Epithelial cell of prostate (primary cell): ENCODE measurements around the gene SCYGR4.
A peak's percentile ranks its signal among the peaks of the same experiment; 100 is the strongest.

Experiments
- DNase-seq: peaks from one replicate; pipeline ENCODE4 v3.0.0-alpha.2; 2011; ENCODE audit warnings: low read depth, low spot score
- H3K27ac ChIP-seq: fragments of 450-650 bp; 2 replicates; pipeline ENCODE4 v1.5.1; 2017; ENCODE audit warnings: mild to moderate bottlenecking

The SCYGR4 gene

GRCh38 chr2:227612546-227613271 lies 4.6 kb upstream of the SCYGR4 start:
- no peak overlapping the region for H3K27ac ChIP-seq
- no peak for DNase-seq

- no peak overlapping the region for H3K27ac ChIP-seq
- DNase-seq = no peak
Measured at GRCh38 chr2:227613272-227613660, 4.0 kb upstream of the SCYGR4 start.

- H3K27ac ChIP-seq = no peak overlapping the region
- no peak for DNase-seq
Measured at GRCh38 chr2:227614246-227614645, 3.1 kb upstream of the SCYGR4 start.

GRCh38 chr2:227614740-227615139 lies 2.6 kb upstream of the SCYGR4 start, which contains the start of gene SCYGR3:
Gene SCYGR3, minus strand, starts transcription at chr2:227614840. Its CDS starts 0 bp downstream, at chr2:227614840.
- no peak for DNase-seq
- H3K27ac ChIP-seq = no peak within 1 kb of the TSS

- no peak overlapping the region for H3K27ac ChIP-seq
- no peak for DNase-seq
Measured at GRCh38 chr2:227615181-227615580, 2.1 kb upstream of the SCYGR4 start.

- no peak overlapping the region for H3K27ac ChIP-seq
- no peak for DNase-seq
Measured at GRCh38 chr2:227615906-227616305, 1.4 kb upstream of the SCYGR4 start.

- DNase-seq = no peak
- no peak overlapping the region for H3K27ac ChIP-seq
Measured at GRCh38 chr2:227616631-227617030, 667 bp upstream of the SCYGR4 start.

GRCh38 chr2:227623226-227623625 lies 5.9 kb downstream of the SCYGR4 start:
- DNase-seq = peak; percentile 6
- peak overlapping the region; percentile 47 for H3K27ac ChIP-seq

GRCh38 chr2:227625420-227625819 lies 8.1 kb downstream of the SCYGR4 start:
- DNase-seq = no peak
- no peak overlapping the region for H3K27ac ChIP-seq

GRCh38 chr2:227626580-227627151 lies 9.4 kb downstream of the SCYGR4 start:
- no peak overlapping the region for H3K27ac ChIP-seq
- no peak for DNase-seq

- H3K27ac ChIP-seq = no peak overlapping the region
- DNase-seq = no peak
Measured at GRCh38 chr2:227627769-227628168, 10.5 kb downstream of the SCYGR4 start.

GRCh38 chr2:227629435-227629834 lies 12.1 kb downstream of the SCYGR4 start:
- DNase-seq = no peak
- no peak overlapping the region for H3K27ac ChIP-seq

- no peak overlapping the region for H3K27ac ChIP-seq
- no peak for DNase-seq
Measured at GRCh38 chr2:227630322-227630721, 13.0 kb downstream of the SCYGR4 start.

GRCh38 chr2:227632827-227633226 lies 15.5 kb downstream of the SCYGR4 start:
- no peak overlapping the region for H3K27ac ChIP-seq
- no peak for DNase-seq

- H3K27ac ChIP-seq = no peak overlapping the region
- DNase-seq = no peak
Measured at GRCh38 chr2:227634201-227634600, 16.9 kb downstream of the SCYGR4 start.

GRCh38 chr2:227642656-227643055 lies 25.4 kb downstream of the SCYGR4 start:
- DNase-seq = no peak
- H3K27ac ChIP-seq = no peak overlapping the region

- DNase-seq = no peak
- H3K27ac ChIP-seq = no peak overlapping the region
Measured at GRCh38 chr2:227643990-227644551, 26.8 kb downstream of the SCYGR4 start.

- DNase-seq = no peak
Measured at GRCh38 chr2:227653419-227653818, 36.1 kb downstream of the SCYGR4 start.

GRCh38 chr2:227654426-227654825 lies 37.1 kb downstream of the SCYGR4 start:
- H3K27ac ChIP-seq = no peak overlapping the region
- no peak for DNase-seq

More at GRCh38 chr2:227653419-227653818, 36.1 kb downstream of the SCYGR4 start:
- H3K27ac ChIP-seq = peak overlapping the region; percentile 17

GRCh38 chr2:227655454-227655853 lies 38.2 kb downstream of the SCYGR4 start:
- no peak overlapping the region for H3K27ac ChIP-seq
- DNase-seq = peak; percentile 68

GRCh38 chr2:227657199-227657845 lies 40.0 kb downstream of the SCYGR4 start:
- no peak overlapping the region for H3K27ac ChIP-seq
- no peak for DNase-seq
